GM12873 (cell line): ENCODE data around the gene CD247.

Experiments used
- CTCF ChIP-seq: IDR thresholded peaks from 2 replicates; pipeline ENCODE4 v1.5.1; 2012; ENCODE audit warnings: low read depth, mild to moderate bottlenecking, moderate library complexity, low read length, control low read depth; ENCODE audit not compliant: insufficient read depth; ENCODE audit errors: missing control alignments

Gene CD247

DNA sequence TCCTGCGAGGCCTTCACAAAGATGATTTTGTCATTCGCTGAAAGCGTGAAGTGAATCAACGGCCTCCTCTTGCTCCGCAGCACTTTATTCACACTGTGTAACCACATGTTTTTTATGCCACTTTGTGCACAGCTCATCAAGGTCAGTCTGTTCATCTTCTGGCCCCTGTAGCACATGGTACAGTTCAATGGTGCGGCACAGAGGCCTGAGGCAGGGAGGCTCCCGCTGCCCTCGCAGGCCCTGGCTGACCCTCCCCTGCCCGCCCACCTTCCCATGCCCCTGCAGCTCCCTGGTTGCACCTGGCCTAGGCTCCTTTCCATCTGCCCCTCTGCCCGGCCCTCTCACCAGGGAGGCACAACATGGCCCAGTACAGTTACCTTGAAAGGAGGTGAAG lies 87.5 kb downstream of the CD247 start:
- no peak for TF ChIP-seq CTCF

DNA sequence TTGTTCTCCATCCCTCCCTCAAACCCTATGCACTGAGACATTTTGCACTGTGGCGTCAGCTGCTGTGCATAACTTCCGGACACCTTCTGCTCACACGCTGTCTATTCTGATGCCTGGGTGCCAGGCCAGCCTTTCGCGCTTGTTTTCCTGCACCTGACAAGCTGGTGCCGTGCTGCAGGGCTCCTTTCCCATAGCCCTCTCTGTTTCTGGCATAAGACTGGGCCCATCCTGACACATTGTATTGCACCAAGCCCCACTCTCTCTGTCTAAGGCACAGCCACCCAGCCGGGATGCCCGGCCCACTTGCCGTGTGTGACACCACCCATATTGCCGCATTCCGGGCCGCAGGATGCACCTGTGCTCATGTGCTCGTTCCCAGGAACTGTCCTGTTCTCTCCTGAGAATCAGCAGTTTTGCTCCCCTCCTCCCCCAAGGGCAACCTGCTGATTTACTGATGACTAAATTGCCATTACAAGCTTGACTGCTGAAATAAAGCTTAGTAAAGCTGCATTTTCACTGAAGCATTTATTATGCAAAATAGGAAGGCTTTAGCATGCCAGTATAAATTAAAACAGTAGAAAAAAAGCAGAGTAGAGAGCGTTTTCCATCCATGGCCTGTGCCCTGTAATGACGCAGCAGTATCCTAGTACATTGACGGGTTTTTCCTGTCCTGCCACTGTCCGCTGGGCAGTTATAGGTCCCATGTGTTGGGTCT lies 88.0 kb downstream of the CD247 start:
- no peak for TF ChIP-seq CTCF

DNA sequence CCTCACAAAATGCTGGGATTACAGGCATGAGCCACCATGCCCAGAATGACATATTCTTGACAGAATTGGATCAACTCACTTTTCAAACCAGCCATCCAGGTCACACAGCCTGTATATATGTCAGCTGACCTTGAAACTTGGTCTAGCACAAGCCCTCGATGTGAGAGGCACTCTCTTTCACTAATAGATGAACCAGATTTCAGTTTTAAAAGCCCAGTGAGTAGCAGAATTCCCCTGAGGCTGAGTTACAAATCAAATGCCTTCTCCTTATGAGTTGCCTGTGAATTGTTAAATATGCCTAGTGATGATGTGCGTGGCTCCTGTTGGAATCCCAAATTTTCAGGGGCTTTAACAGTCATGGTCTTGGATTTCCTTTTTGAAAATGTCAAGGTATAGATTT lies 88.7 kb downstream of the CD247 start:
- TF ChIP-seq CTCF, result no peak

- no peak for TF ChIP-seq CTCF
These were observed 89.9 kb downstream of the CD247 start for GRCh38 chr1:167428395-167428794.

- TF ChIP-seq CTCF, result no peak
These were observed 90.5 kb downstream of the CD247 start for GRCh38 chr1:167427848-167428247.

DNA sequence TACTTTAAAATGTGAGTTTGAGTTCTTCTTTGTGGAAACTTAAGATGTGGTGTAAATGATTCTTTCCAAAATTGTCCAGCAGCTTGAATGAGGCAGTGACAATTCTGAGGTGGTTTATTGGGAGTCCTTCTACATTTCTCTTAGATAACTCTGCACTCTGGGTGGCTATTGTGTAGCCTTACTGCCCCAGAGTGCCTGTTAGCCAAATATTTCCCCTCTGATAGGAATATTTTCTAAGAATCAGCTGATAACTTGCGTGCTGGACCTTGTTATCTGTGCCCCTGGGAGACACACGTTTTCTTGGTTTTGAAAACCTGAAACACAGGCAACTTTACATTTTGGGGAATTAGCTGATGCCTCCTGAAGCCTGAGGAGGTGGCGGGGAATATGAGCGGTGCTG lies 91.6 kb downstream of the CD247 start:
- no peak for TF ChIP-seq CTCF

DNA sequence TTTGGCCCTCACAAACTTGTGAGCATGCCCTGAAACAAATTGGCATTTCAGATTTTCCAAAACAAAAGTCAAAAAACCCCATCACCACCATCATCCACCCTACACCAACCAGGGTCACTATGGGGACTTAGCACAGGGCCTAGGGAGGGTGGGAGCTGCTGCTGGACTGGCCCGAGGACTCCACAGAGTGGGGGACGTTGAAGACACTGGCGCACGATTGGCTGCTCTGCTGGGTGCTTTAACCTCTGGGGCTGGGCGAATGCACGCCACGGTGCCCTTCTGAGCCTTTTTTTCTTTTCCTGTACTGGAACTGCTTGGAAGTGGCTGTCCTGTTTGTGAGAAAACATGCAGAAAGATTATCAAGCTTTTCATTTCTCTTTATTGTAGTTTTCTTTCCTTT lies 92.8 kb downstream of the CD247 start:
- no peak for TF ChIP-seq CTCF
